AG20443 (cell line): ENCODE results near the gene DNAJC15.
"Not testable (repeated sequence)": the region's sequence is repeated elsewhere in the genome, so short reads cannot be mapped to it uniquely, and the experiment has no call there.

ENCODE experiments used
- DNase-seq: peaks from one replicate; pipeline ENCODE4 v3.0.0; 2012; ENCODE audit warnings: low spot score, mixed read lengths

The DNAJC15 gene

GRCh38 chr13:43023289-43023963, at the start of gene DNAJC15:
DNAJC15 (plus strand) TSS chr13:43023586; CDS start chr13:43023627, 41 bp downstream.
- DNase-seq, result peak; percentile 92

GRCh38 chr13:42976066-42976465, 47.3 kb upstream of the DNAJC15 start:
- DNase-seq, result no peak

GRCh38 chr13:42977219-42977659, 46.1 kb upstream of the DNAJC15 start:
- DNase-seq, result no peak

- peak; percentile 50 for DNase-seq
Observed at GRCh38 chr13:42981317-42981716, 42.1 kb upstream of the DNAJC15 start.

GRCh38 chr13:42981853-42982252, 41.5 kb upstream of the DNAJC15 start:
- no peak for DNase-seq

- no peak for DNase-seq
Observed at GRCh38 chr13:42984026-42984425, 39.4 kb upstream of the DNAJC15 start.

- no peak for DNase-seq
Observed at GRCh38 chr13:42984691-42985090, 38.7 kb upstream of the DNAJC15 start.

- DNase-seq, result no peak
Observed at GRCh38 chr13:42985312-42986175, 37.8 kb upstream of the DNAJC15 start.

GRCh38 chr13:42986176-42986574, 37.2 kb upstream of the DNAJC15 start:
- DNase-seq, result no peak

- DNase-seq, result peak; percentile 16
Observed at GRCh38 chr13:42990291-42991232, 32.8 kb upstream of the DNAJC15 start.

- DNase-seq, result not testable (repeated sequence)
Observed at GRCh38 chr13:42991233-42991897, 32.0 kb upstream of the DNAJC15 start.

- DNase-seq, result peak; percentile 77
Observed at GRCh38 chr13:42991898-42992763, 31.3 kb upstream of the DNAJC15 start, which contains the start of gene EPSTI1. EPSTI1 (minus strand) TSS chr13:42992241; CDS start chr13:42992165, 76 bp downstream.

GRCh38 chr13:42992764-42993122, 30.6 kb upstream of the DNAJC15 start:
- DNase-seq, result no peak

- DNase-seq, result no peak
Observed at GRCh38 chr13:42994878-42995277, 28.5 kb upstream of the DNAJC15 start.

GRCh38 chr13:42996584-42996983, 26.8 kb upstream of the DNAJC15 start:
- peak; percentile 50 for DNase-seq

- DNase-seq, result no peak
Observed at GRCh38 chr13:42997381-42997780, 26.0 kb upstream of the DNAJC15 start.

- no peak for DNase-seq
Observed at GRCh38 chr13:42999491-42999890, 23.9 kb upstream of the DNAJC15 start.

- no peak for DNase-seq
Observed at GRCh38 chr13:43000676-43001075, 22.7 kb upstream of the DNAJC15 start.

GRCh38 chr13:43002021-43002420, 21.4 kb upstream of the DNAJC15 start:
- DNase-seq, result no peak

GRCh38 chr13:43003010-43003409, 20.4 kb upstream of the DNAJC15 start:
- no peak for DNase-seq
